GM19397 (cell line): ENCODE results near the gene GARIN5B.

Experiments used
- ATAC-seq: cut with Tn5 transposase; IDR thresholded peaks from one replicate; pipeline ENCODE4 v1.9.1; 2021; ENCODE audit warnings: mild to moderate bottlenecking, moderate library complexity; ENCODE audit not compliant: unreplicated experiment

The GARIN5B gene

GRCh38 chr19:55372316-55373081 is 9.4 kb upstream of the GARIN5B start:
- no peak for ATAC-seq

DNA sequence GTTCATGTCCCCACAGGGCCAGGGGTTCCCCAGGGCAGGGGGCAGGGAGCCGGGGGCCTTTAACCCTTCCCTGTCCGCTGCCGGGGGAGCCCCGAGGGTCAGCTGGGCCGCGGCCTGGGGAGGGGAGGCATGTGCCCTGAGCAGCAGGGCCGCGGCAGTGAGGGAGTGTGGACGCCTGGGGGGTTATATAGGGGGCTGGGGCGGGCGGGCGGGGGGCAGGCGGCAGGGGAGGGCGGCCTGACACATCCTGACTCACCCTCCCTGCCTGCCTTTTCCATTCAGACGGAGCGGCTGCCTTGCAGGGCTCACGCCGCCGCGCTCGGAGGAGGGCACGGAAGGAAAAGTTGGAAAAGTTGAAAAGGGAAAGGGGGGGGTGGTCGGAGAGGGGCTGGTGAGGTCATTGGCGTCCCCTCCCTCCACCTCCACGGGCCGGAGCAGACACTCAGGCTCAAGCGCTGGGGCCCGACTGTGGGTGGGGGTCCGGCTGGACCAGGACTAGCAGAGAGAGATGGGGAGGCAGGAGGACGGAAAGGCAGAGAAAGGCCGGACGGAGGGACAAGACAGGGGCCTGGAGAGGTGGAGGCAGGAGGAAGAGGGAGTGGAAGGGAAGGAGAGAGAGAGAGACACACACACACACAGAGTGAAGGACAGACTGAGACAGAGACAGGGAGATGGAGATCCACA is 7.4 kb upstream of the GARIN5B start, which contains the start of gene IL11:
IL11 (minus strand) TSS at position 159 of the 684 bp plus-strand sequence; CDS start at position 6, 153 bp downstream.
- ATAC-seq = no peak

GRCh38 chr19:55369653-55370304 is 6.7 kb upstream of the GARIN5B start:
- ATAC-seq = no peak

DNA sequence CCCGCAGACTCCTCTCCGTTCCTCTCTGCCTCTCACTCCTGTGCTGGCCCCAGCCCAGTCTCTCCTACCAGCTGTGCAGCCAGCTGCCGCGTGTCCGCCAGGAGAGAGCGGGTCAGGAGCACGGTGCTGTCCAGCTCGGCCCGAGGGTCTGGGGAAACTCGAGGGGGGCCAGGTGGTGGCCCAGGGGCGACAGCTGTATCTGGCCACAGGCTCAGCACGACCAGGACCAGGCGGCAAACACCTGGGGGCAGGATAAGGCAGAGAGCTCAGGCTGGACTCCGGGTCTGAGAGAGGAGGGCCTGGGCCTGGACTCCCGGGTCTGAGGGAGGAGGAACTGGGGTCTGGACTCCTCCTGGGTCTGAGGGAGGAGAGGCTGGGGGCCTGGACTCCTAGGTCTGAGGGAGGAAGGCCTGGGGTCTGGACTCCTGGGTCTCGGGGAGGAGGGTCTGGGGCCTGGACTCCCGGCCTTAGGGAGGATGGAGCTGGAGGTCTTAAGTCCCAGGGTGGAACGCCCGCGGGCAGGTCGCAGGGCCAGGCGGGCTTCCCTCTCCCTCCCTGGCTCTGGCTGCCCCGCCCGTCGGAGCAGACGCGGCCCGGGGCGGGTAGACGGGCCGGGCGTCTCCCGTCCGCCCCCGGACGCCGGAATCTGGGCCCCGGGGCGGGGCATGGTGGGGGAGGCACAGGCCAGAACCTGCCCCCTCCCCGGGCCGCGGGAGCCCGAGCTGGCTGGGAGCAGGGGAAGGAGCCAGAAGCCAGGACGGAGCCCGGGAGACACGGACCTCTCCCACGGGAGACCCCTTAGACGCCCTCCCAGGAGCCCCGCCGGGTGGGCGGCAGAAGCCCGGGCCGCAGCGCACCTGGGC is 5.9 kb upstream of the GARIN5B start:
- ATAC-seq = no peak

GRCh38 chr19:55368106-55368505 is 5.0 kb upstream of the GARIN5B start:
- ATAC-seq = no peak

- ATAC-seq = no peak
Measured at GRCh38 chr19:55366790-55367189, 3.7 kb upstream of the GARIN5B start.

DNA sequence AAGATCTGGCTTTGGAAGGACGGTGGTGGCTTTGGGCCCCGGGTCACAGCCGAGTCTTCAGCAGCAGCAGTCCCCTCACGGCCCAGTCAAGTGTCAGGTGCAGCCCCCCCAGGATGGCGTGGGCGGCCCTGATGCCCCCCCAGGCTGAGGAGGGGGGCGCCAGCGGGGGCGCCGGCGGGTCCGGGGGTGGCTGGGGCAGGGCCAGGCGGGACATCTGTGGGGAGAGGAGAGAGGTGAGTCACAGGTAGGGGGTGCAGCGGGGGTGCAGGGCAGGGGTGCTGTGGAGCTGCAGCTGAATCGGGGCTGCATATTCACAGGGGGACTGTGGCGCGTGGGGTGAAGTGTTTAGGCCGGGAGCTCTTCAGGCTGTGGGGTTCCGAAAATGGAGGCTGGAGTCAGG is 2.9 kb upstream of the GARIN5B start:
- no peak for ATAC-seq

DNA sequence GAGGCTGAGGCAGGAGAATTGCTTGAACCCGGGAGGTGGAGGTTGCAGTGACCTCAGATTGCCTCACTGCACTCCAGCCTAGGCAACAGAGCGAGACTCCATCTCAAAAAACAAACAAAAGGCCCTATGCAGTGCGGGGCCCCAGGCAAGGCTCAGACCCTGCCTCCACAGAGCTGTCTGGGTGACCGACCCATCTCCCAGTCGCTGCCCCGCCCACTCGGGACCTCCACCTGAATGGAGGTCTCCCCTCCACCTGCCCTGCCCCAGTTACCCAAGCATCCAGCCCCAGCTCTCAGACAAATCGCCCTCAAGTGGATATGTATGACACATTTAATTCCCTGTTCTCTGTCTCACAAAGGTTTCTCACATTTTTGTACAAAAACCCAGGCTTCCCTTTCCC is 2.2 kb upstream of the GARIN5B start:
- ATAC-seq = no peak

DNA sequence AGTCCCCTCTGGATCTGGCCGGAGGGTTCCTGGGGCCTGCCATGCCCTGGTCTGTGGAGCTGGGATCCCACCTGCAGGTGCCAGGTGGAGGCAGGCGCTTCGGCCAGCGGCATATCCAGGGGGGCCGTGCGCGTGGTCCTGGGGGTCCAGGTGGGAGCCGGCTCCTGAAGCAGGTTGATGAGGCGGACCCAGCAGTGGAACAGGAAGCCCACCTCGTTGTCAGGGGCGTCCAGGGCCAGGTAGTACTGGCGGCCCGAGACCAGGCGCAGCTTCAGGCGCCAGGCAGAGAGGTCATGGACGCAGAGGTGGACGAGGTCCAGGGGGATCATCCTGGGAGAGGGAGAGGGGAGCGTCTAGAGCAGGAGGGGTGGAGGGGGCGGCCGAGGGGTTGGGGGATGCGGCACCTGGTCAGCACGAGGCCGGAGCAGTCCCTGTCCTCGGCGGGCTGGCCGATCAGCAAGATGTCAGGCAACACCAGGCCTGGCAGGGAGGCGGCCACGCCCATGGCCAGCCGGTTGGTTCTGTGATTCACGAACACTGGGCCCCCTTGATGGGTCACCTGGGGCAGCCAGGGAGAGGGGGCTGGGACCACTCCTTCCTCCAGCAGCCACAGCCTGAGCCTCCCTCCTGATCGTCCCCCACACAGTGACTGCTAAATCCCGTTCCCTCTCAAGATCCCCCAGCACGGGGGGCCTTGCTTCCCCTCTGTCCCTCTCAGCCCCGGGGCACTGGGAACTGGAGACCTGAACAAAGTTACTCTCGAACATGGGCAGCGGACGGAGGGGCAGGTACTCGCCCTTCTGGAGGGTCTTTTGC is 678 bp downstream of the GARIN5B start:
- no peak for ATAC-seq

- ATAC-seq = no peak
Measured at GRCh38 chr19:55360902-55361301, 2.2 kb downstream of the GARIN5B start.

DNA sequence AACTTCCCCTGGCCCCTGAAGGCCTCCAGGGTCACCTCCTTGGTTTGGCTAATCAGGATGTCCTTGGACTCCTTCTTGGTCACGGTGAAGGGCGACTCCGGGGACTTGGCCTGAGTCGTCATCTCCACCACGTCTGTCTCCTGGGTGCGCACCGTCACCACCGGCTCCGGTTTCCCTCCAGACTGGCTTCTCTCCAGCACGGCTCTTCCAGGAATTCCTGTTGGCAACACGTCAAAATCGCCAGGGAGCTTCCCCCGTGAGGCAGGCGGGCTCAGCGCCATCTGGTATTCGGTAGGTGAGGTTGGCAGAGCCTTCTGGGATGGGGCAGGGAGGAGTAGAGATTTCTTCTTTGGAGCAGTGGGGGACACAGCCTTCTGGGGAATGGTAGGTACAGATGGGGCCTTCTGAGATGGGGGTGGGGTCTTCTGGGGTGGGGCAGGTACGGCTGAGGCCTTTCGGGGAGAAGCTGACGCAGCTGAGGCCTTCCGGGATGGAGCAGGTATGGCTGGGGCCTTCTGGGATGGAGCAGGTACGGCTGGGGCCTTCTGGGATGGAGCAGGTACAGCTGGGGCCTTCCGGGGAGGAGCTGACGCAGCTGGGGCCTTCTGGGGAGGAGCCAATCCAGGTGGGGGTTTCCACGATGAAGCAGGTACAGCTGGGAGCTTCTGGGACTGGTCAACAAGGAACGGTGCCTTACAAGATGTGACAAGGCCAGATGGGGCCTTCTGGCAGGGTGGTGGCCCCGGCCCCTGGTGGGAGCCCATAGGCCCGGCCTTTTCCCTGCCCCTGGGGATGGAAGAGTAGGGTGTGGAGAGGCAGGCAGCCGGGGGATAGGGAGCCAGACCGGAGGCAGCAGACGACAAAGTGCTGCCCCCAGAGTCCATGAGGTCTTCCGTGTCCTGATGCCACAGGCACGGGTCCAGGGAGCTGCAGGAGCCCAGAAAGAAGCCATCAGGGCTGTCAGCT is 3.8 kb downstream of the GARIN5B start:
- ATAC-seq = no peak

- no peak for ATAC-seq
Measured at GRCh38 chr19:55358493-55358892, 4.6 kb downstream of the GARIN5B start.

DNA sequence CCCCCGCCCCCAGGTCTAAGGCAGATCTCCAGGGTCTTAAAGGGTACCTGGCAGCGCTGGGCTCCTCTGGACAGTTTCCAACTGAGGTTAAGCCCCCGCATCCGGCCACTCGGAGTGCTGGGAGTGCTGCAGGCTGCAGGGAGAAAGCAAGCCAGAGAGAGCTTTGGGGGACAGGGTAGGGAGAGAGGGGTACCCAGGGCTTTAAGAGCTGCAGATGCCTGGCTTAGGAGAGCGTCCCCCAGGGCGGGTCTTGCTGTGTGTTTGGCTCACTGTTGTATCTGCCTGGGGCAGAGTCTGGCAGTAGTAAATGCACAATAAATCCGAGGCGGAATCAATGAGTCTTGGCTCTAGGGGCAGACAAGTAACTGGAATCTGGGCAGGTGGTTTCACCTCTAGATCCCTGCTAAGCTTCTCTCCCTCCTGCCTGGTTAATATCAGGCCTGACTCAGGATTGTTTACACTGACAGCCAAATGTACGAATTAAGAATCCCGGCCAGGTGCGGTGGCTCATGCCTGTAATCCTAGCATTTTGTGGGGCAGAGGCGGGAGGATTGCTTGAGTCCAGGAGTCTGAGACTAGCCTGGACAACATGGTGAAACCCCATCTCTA is 7.7 kb downstream of the GARIN5B start:
- no peak for ATAC-seq

DNA sequence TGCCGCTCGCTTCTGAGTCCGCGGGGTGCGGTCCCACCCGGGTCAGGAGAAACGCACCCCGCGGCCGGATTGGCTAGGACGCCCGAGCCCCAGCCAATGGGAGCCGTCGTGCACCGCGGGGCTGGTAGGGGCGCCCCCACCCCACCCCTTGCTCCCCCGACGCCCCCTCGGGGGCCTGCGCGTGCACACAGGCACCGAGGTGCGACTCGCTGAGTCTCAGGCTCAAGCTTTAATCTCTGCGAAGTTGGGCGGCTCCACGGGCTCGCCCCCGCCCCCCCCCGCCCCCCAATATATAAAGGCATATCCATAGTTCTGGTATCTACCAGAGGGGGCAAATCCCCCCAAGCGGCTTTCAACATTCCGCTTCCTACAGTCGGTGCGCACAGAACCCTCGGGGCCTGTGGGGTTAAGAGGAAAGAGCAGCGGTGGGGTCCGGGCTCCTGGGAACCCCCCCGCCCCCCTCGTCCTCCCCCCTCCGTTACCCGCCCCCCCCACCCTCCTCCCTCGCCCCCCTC is 8.3 kb downstream of the GARIN5B start, which contains the start of gene COX6B2:
COX6B2 (minus strand) TSS at position 22 of the 515 bp plus-strand sequence. CDS start 198 bp downstream, outside the sequence.
- ATAC-seq = no peak

DNA sequence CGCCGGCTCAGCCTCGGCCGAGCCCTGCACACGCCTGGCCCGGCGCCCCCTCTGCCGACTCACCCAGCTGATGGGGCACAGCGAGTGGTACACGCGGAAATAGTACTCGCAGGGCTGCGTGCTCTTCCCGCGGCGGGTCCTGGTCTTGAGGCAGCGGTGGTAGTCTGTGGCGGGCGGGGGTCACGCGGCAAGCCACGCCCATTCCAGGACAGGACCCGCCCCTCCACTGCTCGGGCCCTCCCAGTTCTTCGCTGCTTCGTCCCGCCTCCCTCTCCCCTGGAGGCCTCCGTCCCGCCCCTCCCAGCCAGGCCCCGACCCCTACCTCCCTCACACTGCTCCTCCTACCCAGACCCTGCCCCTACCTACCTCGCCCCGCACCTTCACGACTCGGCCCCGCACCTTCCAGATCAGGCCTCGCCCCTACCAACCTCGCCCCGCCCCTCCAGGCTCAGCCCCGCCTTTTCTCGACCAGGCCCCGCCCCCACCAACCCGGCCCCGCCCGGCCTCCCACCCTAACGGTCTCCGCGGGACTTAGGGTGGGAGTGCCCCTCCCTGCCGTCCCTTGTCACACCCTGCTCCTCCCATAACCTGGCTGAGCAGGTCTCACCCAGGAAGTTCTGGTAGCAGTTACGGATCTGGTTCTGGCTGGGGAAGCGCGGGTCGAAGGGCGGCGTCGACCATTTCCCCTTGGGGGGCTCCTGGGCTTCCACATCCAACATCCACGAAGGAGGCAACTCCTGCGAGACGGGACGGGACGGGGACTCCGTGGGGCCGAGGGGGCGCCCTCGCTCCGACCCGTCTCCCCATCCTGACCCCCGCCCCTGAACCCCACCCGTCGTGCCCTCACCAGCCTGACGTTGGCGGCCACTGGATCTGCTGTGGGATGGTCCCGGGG is 9.0 kb downstream of the GARIN5B start:
- no peak for ATAC-seq

GRCh38 chr19:55353356-55353802 is 9.7 kb downstream of the GARIN5B start:
- no peak for ATAC-seq

- no peak for ATAC-seq
Measured at GRCh38 chr19:55352549-55353145, 10.4 kb downstream of the GARIN5B start.
